SIG-M5 (cell line): ENCODE measurements around the gene RBM44.

ENCODE experiments used
- DNase-seq: peaks from one replicate; lab custom pipeline; 2025; lab: John Stamatoyannopoulos, UW

The RBM44 gene

GRCh38 chr2:237870754-237871651 is 72.4 kb downstream of the RBM44 start:
- DNase-seq, result no peak

- DNase-seq, result no peak
Observed at GRCh38 chr2:237872178-237872887, 73.8 kb downstream of the RBM44 start.

GRCh38 chr2:237873421-237873831 is 74.8 kb downstream of the RBM44 start:
- DNase-seq, result no peak

- no peak for DNase-seq
Observed at GRCh38 chr2:237873897-237874551, 75.4 kb downstream of the RBM44 start.

- no peak for DNase-seq
Observed at GRCh38 chr2:237874585-237875161, 76.1 kb downstream of the RBM44 start.

GRCh38 chr2:237875256-237876060 is 76.9 kb downstream of the RBM44 start:
- DNase-seq, result no peak

GRCh38 chr2:237876061-237876526 is 77.5 kb downstream of the RBM44 start:
- DNase-seq, result no peak

GRCh38 chr2:237876532-237876931 is 78.0 kb downstream of the RBM44 start:
- no peak for DNase-seq

GRCh38 chr2:237876951-237877491 is 78.4 kb downstream of the RBM44 start:
- DNase-seq, result no peak

- no peak for DNase-seq
Observed at GRCh38 chr2:237877576-237878307, 79.2 kb downstream of the RBM44 start.

- no peak for DNase-seq
Observed at GRCh38 chr2:237878321-237879057, 79.9 kb downstream of the RBM44 start.

- no peak for DNase-seq
Observed at GRCh38 chr2:237879058-237879430, 80.5 kb downstream of the RBM44 start.

- no peak for DNase-seq
Observed at GRCh38 chr2:237879991-237880560, 81.5 kb downstream of the RBM44 start.

- no peak for DNase-seq
Observed at GRCh38 chr2:237882510-237883481, 84.2 kb downstream of the RBM44 start.

- DNase-seq, result no peak
Observed at GRCh38 chr2:237883951-237884446, 85.4 kb downstream of the RBM44 start.

- DNase-seq, result no peak
Observed at GRCh38 chr2:237884681-237885080, 86.1 kb downstream of the RBM44 start.

- no peak for DNase-seq
Observed at GRCh38 chr2:237885111-237885930, 86.7 kb downstream of the RBM44 start.
